Activated T-helper 1 cell treated with anti-CD3 and anti-CD28 coated beads, Interleukin-12 subunit alpha, Interleukin-12 subunit beta, Interleukin-2, Interleukin-4 antibody, amounts not matched to agents 30 ng/mL and 10 ng/mL and 1 ng/mL, durations not matched to agents 14 hours and 24 hours and 36 hours (primary cell): ENCODE measurements around the gene CNTN5. TPM values are rescaled to one million over a fixed set of nuclear protein-coding genes. Genes with fewer than 3 reads are reported as not detected.

Source experiments
- DNase-seq: peaks from one replicate; pipeline ENCODE4 v3.0.0; 2021; ENCODE audit warnings: low spot score
- H3K27ac Mint-ChIP-seq: one replicate; pipeline ENCODE4 v1.8.0; 2021; ENCODE audit warnings: mild to moderate bottlenecking, mixed read lengths
- H3K27me3 Mint-ChIP-seq: one replicate; pipeline ENCODE4 v1.8.0; 2022; ENCODE audit warnings: mild to moderate bottlenecking, moderate library complexity, mixed read lengths; ENCODE audit not compliant: insufficient read depth
- H3K36me3 Mint-ChIP-seq: one replicate; pipeline ENCODE4 v1.8.0; 2021; ENCODE audit warnings: low read depth, mixed read lengths
- H3K4me1 Mint-ChIP-seq: one replicate; pipeline ENCODE4 v1.8.0; 2021; ENCODE audit warnings: low read depth, mixed read lengths
- H3K4me3 Mint-ChIP-seq: one replicate; pipeline ENCODE4 v1.8.0; 2021; ENCODE audit warnings: mild to moderate bottlenecking, moderate library complexity, mixed read lengths
- H3K9me3 Mint-ChIP-seq: one replicate; pipeline ENCODE4 v1.8.0; 2021; ENCODE audit warnings: mixed read lengths
- intact Hi-C: fragments of 100-400 bp; cut with micrococcal nuclease; formaldehyde crosslinking; loops from one replicate; pipeline ENCODE4 v1.15.1; 2024
- total RNA-seq: library from RNA; stranded (reverse); gene quantifications from 2 replicates; pipeline ENCODE4 v1.2.3, GENCODE V29; 2022

CNTN5 gene
- total RNA-seq, 1 donor from 2014 or later: not detected

- H3K27me3 Mint-ChIP-seq: no peaks in the 10 kb centered on the region
- no peak overlapping the region for H3K4me3 Mint-ChIP-seq
- H3K36me3 Mint-ChIP-seq: no peaks in the 10 kb centered on the region
- intact Hi-C loops: no loop called here
- no peaks in the 10 kb centered on the region for H3K4me1 Mint-ChIP-seq
- H3K27ac Mint-ChIP-seq: no peak overlapping the region
- H3K9me3 Mint-ChIP-seq: peaks cover 21% of the 10 kb centered on the region
- no peak for DNase-seq
Measured at GRCh38 chr11:99925968-99926367, 905.2 kb downstream of the CNTN5 start.

DNA sequence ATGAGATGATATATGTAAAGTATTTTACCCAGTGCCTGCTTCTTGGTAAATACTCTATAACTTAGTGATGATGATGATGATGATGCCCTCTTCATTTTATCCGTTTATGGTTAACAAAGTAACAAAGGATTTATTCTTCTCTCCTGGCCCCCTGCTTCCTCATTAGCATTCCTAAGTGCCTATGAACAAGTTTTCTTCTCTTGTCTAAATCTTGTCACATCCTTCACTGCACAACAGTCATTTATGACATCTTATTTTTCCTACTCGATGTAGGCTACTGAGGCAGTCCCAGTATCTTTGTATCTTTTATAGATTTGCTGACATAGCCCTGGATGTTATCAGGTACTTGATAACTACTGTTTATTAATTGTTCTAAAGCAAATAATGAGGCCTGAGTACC is 911.9 kb downstream of the CNTN5 start:
- Mint-ChIP-seq H3K4me1 (no peaks in the 10 kb centered on the region), H3K27ac (no peak overlapping the region), H3K27me3 (no peaks in the 10 kb centered on the region), H3K4me3 (no peak overlapping the region), H3K9me3 (peaks cover 16% of the 10 kb centered on the region), H3K36me3 (no peaks in the 10 kb centered on the region)
- intact Hi-C loops: no loop called here
- no peak for DNase-seq

- Mint-ChIP-seq H3K4me1 (no peaks in the 10 kb centered on the region), H3K36me3 (no peaks in the 10 kb centered on the region), H3K27me3 (no peaks in the 10 kb centered on the region), H3K27ac (no peak overlapping the region), H3K4me3 (no peak overlapping the region), H3K9me3 (peaks cover 11% of the 10 kb centered on the region)
- intact Hi-C loops: no loop called here
- no peak for DNase-seq
Measured at GRCh38 chr11:99934008-99934407, 913.3 kb downstream of the CNTN5 start.

- no peaks in the 10 kb centered on the region for H3K27me3 Mint-ChIP-seq
- intact Hi-C loops: no loop called here
- peaks cover 4% of the 10 kb centered on the region for H3K9me3 Mint-ChIP-seq
- no peak for DNase-seq
- H3K27ac Mint-ChIP-seq: no peak overlapping the region
- no peak overlapping the region for H3K4me3 Mint-ChIP-seq
- no peaks in the 10 kb centered on the region for H3K36me3 Mint-ChIP-seq
- no peaks in the 10 kb centered on the region for H3K4me1 Mint-ChIP-seq
Measured at GRCh38 chr11:99937330-99937729, 916.6 kb downstream of the CNTN5 start.

DNA sequence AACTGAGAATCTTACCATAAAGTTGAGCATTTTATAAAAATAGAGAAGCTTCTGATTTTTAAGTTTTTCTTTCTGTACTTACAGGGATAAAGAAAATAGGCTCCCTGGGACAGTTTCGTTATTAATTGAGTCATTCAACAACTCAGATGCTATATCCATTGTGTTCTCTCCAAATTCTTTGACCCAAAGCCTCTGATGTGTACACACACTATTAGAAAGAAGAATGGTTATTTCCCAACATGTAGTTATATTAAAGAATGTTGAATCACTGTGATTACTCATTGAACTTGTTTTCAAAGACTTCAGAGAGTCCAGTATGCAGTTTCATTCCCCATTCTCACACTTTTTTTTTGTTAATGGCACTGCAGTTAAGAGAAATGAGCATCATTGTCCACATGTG is 932.1 kb downstream of the CNTN5 start:
- intact Hi-C loops: no loop called here
- Mint-ChIP-seq H3K36me3 (no peaks in the 10 kb centered on the region), H3K4me3 (no peak overlapping the region), H3K9me3 (peaks cover 13% of the 10 kb centered on the region), H3K27me3 (no peaks in the 10 kb centered on the region), H3K4me1 (no peaks in the 10 kb centered on the region), H3K27ac (no peak overlapping the region)
- DNase-seq: no peak

GRCh38 chr11:99960536-99960935 is 939.8 kb downstream of the CNTN5 start:
- H3K4me1 Mint-ChIP-seq: no peaks in the 10 kb centered on the region
- no peaks in the 10 kb centered on the region for H3K27me3 Mint-ChIP-seq
- no peaks in the 10 kb centered on the region for H3K36me3 Mint-ChIP-seq
- no peak overlapping the region for H3K4me3 Mint-ChIP-seq
- H3K9me3 Mint-ChIP-seq: peaks cover 19% of the 10 kb centered on the region
- intact Hi-C loops: loop anchor here (5.0 kb wide), 1 partner anchor 168 kb away; no protein-coding TSS in a partner anchor
- H3K27ac Mint-ChIP-seq: no peak overlapping the region
- no peak for DNase-seq

GRCh38 chr11:99968336-99968735 is 947.6 kb downstream of the CNTN5 start:
- no peaks in the 10 kb centered on the region for H3K4me1 Mint-ChIP-seq
- no peaks in the 10 kb centered on the region for H3K27me3 Mint-ChIP-seq
- H3K9me3 Mint-ChIP-seq: peaks cover 25% of the 10 kb centered on the region
- no peak overlapping the region for H3K27ac Mint-ChIP-seq
- no peak for DNase-seq
- H3K36me3 Mint-ChIP-seq: no peaks in the 10 kb centered on the region
- no peak overlapping the region for H3K4me3 Mint-ChIP-seq
- intact Hi-C loops: no loop called here

DNA sequence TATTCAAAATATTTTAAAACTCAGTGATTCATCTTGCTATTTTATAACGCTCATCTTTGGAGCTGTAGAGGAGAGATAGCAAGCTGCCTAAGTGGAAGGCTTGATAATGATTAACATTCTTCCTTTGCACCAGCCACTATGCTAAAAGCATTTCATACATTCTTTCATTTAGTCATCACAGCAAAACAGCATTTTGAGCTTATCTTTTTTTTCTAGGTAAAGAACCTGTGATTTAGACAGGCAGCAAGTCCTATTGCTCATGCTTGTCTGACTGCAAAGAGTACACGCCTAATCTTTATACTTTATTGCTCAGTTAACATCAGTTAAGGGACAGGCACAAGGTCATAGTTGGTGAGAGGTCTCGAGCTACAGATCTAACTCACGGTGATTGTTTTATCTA is 953.2 kb downstream of the CNTN5 start:
- no peaks in the 10 kb centered on the region for H3K27me3 Mint-ChIP-seq
- no peaks in the 10 kb centered on the region for H3K36me3 Mint-ChIP-seq
- no peak for DNase-seq
- no peaks in the 10 kb centered on the region for H3K4me1 Mint-ChIP-seq
- intact Hi-C loops: no loop called here
- H3K27ac Mint-ChIP-seq: no peak overlapping the region
- no peak overlapping the region for H3K4me3 Mint-ChIP-seq
- H3K9me3 Mint-ChIP-seq: peaks cover 31% of the 10 kb centered on the region

DNA sequence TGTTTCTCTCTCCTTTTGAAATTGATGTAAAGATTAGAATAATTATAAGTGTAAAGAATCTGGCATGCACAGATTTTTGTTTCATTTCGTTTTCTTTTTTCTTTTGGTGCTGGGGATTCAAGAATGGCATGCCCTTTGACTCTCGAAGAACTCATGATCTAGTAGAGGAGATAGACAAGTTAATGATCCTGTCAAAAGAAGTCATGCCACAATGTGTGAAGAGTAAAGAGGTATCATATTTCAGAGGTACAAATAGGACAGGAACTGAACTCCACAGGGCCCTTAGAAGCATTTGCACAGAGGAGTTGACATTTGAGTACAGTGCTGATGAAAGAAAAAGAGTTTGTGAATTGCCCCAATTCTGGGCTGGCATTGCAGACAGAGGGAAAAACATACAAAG is 958.3 kb downstream of the CNTN5 start:
- Mint-ChIP-seq H3K27me3 (no peaks in the 10 kb centered on the region), H3K9me3 (peaks cover 9% of the 10 kb centered on the region), H3K4me3 (no peak overlapping the region), H3K4me1 (no peaks in the 10 kb centered on the region), H3K36me3 (no peaks in the 10 kb centered on the region), H3K27ac (no peak overlapping the region)
- intact Hi-C loops: no loop called here
- DNase-seq: no peak

GRCh38 chr11:99987821-99988470 is 967.2 kb downstream of the CNTN5 start:
- no peak for DNase-seq
- Mint-ChIP-seq H3K36me3 (no peaks in the 10 kb centered on the region), H3K27me3 (no peaks in the 10 kb centered on the region), H3K9me3 (peaks cover 18% of the 10 kb centered on the region), H3K4me3 (no peak overlapping the region), H3K4me1 (no peaks in the 10 kb centered on the region), H3K27ac (no peak overlapping the region)
- intact Hi-C loops: no loop called here

DNA sequence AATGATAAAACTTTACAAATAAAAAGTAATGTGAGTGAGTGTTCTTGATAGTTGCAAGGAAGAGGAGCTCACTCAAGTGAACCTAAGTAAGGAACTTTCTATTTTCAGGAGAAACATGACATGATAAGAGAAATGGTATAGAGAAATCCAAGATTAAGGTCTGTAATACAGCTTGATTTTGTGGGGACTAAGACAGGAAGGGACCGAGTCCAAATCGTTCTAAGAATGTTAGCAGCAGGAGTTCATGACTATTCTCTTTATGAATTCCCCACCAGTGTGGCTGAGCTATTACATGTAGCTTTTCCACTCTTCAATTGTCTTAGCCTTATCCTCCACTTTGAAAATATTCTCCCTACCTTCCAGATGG is 967.7 kb downstream of the CNTN5 start:
- no peaks in the 10 kb centered on the region for H3K4me1 Mint-ChIP-seq

GRCh38 chr11:100003985-100004384 is 983.2 kb downstream of the CNTN5 start:
- no peak for DNase-seq
- intact Hi-C loops: no loop called here
- no peaks in the 10 kb centered on the region for H3K36me3 Mint-ChIP-seq
- no peaks in the 10 kb centered on the region for H3K27me3 Mint-ChIP-seq
- H3K4me3 Mint-ChIP-seq: no peak overlapping the region
- H3K4me1 Mint-ChIP-seq: no peaks in the 10 kb centered on the region
- peaks cover 7% of the 10 kb centered on the region for H3K9me3 Mint-ChIP-seq
- no peak overlapping the region for H3K27ac Mint-ChIP-seq

More for the DNA sequence above, 967.7 kb downstream of the CNTN5 start:
- Mint-ChIP-seq H3K4me3 (no peak overlapping the region), H3K27ac (no peak overlapping the region), H3K27me3 (no peaks in the 10 kb centered on the region), H3K36me3 (no peaks in the 10 kb centered on the region), H3K9me3 (peaks cover 18% of the 10 kb centered on the region)
- intact Hi-C loops: no loop called here
- no peak for DNase-seq

GRCh38 chr11:100004541-100004940 is 983.8 kb downstream of the CNTN5 start:
- Mint-ChIP-seq H3K4me1 (no peaks in the 10 kb centered on the region), H3K36me3 (no peaks in the 10 kb centered on the region), H3K27me3 (no peaks in the 10 kb centered on the region), H3K9me3 (peaks cover 7% of the 10 kb centered on the region), H3K4me3 (no peak overlapping the region), H3K27ac (no peak overlapping the region)
- DNase-seq: no peak
- intact Hi-C loops: no loop called here

- no peak for DNase-seq
- intact Hi-C loops: no loop called here
- Mint-ChIP-seq H3K36me3 (no peaks in the 10 kb centered on the region), H3K4me1 (no peaks in the 10 kb centered on the region), H3K4me3 (no peak overlapping the region), H3K9me3 (peaks cover 6% of the 10 kb centered on the region), H3K27ac (no peak overlapping the region), H3K27me3 (no peaks in the 10 kb centered on the region)
Measured at GRCh38 chr11:100008417-100008816, 987.7 kb downstream of the CNTN5 start.
